Mucosa of descending colon (tissue), 3 donors: ENCODE measurements around the gene TEKT2. TPM values are rescaled to one million over a fixed set of nuclear protein-coding genes. Genes with fewer than 3 reads are reported as not detected.

ENCODE experiments used
- ATAC-seq: fragments of 200-7000 bp; cut with Tn5 transposase; one replicate; pipeline ENCODE4 v1.9.1; 2020; ENCODE audit warnings: mild to moderate bottlenecking, moderate library complexity
- DNase-seq, 3 donors: peaks; one replicate each; pipeline ENCODE4 v3.0.0-alpha.2; 2020
- H3K36me3 ChIP-seq: fragments of 200-600 bp; one replicate; pipeline ENCODE4 v1.8.0; 2021; ENCODE audit warnings: low read depth, mild to moderate bottlenecking
- H3K4me1 ChIP-seq: fragments of 200-600 bp; one replicate; pipeline ENCODE4 v1.8.0; 2021; ENCODE audit warnings: low read depth, mild to moderate bottlenecking
- H3K4me3 ChIP-seq: fragments of 200-600 bp; one replicate; pipeline ENCODE4 v1.8.0; 2021; ENCODE audit warnings: mild to moderate bottlenecking
- H3K9me3 ChIP-seq: fragments of 200-600 bp; one replicate; pipeline ENCODE4 v1.8.0; 2021; ENCODE audit warnings: mild to moderate bottlenecking
- CTCF ChIP-seq: fragments of 200-600 bp; IDR thresholded peaks from one replicate; pipeline ENCODE4 v1.8.0; 2022; ENCODE audit warnings: antibody characterized with exemption, mild to moderate bottlenecking
- intact Hi-C, 2 donors: fragments of 100-400 bp; cut with DNase I in 1 of 2; cut with micrococcal nuclease in 1 of 2; formaldehyde crosslinking; loops; one replicate each; pipeline versions ENCODE4 v1.11.0 to v1.11.1; 2022; cut with DNase I, micrococcal nuclease
- total RNA-seq, 3 donors: library from RNA; stranded (reverse); fragmentation: NEBNext Ultra II Directional in 2 of 3; extraction: Animal tissue kit (Norgen Biotek cat#: 25700) in 2 of 3; gene quantifications; one replicate each; pipeline versions ENCODE4 v1.2.1 to v1.2.4, GENCODE V29; 2021 to 2023
- donor health status: DM: no; HTN: no; CAD: no; lungs with moderate emphysema.
- donor health status: DM: no; HTN: no; CAD: no.
- donor health status: DM: no; HTN: yes; CAD: no.

The TEKT2 gene
- total RNA-seq, 3 donors from 2014 or later = 0.19 to 0.32 TPM; not detected in 1

GRCh38 chr1:36123356-36123755, 39.5 kb downstream of the TEKT2 start:
- peak in 1 of 3 donors; percentile 37 for DNase-seq
- peak; percentile 52 for ATAC-seq
- Histone ChIP-seq H3K4me3 (no peak overlapping the region), H3K4me1 (peaks cover 8% of the 10 kb centered on the region), H3K36me3 (no peaks in the 10 kb centered on the region), H3K9me3 (no peaks in the 10 kb centered on the region)
- intact Hi-C loops = no loop called here
- no peak for TF ChIP-seq CTCF

- no peak for ATAC-seq
- no peaks in the 10 kb centered on the region for H3K36me3 ChIP-seq
- no peak for TF ChIP-seq CTCF
- no peak for DNase-seq
- no peak overlapping the region for H3K4me3 ChIP-seq
- H3K9me3 ChIP-seq = no peaks in the 10 kb centered on the region
- intact Hi-C loops = no loop called here
- H3K4me1 ChIP-seq = peaks cover 8% of the 10 kb centered on the region
These were observed 40.7 kb downstream of the TEKT2 start for GRCh38 chr1:36124404-36125128.

GRCh38 chr1:36125129-36125991, 41.5 kb downstream of the TEKT2 start, which contains the start of gene COL8A2:
COL8A2 (minus strand) TSS chr1:36125222; CDS start chr1:36100242, 24,980 bp downstream.
- H3K36me3 ChIP-seq = no peaks in the 10 kb centered on the region
- peak; percentile 43 for ATAC-seq
- H3K4me3 ChIP-seq = no peak within 1 kb of the TSS
- H3K4me1 ChIP-seq = peaks cover 8% of the 10 kb centered on the region
- no peak for DNase-seq
- TF ChIP-seq CTCF = no peak
- no peaks in the 10 kb centered on the region for H3K9me3 ChIP-seq
- intact Hi-C loops = no loop called here

GRCh38 chr1:36126005-36126716, 42.3 kb downstream of the TEKT2 start:
- no peak overlapping the region for H3K4me3 ChIP-seq
- intact Hi-C loops = no loop called here

More at GRCh38 chr1:36126005-36126716, 42.3 kb downstream of the TEKT2 start:
- Histone ChIP-seq H3K36me3 (no peaks in the 10 kb centered on the region), H3K9me3 (no peaks in the 10 kb centered on the region), H3K4me1 (peaks cover 8% of the 10 kb centered on the region)
- ATAC-seq (no peak), DNase-seq (no peak)
- TF ChIP-seq CTCF = no peak
